Gastrocnemius medialis (tissue), 4 donors: ENCODE results near the gene CHST8.

Experiments
- CTCF ChIP-seq, 5 experiments: fragments of 450-650 bp in 3 of 5; fragments of 200-600 bp in 2 of 5; sonication (generic) in 2 of 5; IDR thresholded peaks in 4 of 5; conservative IDR thresholded peaks in 1 of 5; 1 replicate in 4 of 5; 2 replicates in 1 of 5; pipeline ENCODE4 v1.5.1; 2016 to 2019; ENCODE audit warnings: antibody characterized with exemption in 5 of 5, mild to moderate bottlenecking in 3 of 5, moderate library complexity in 3 of 5
- POLR2A ChIP-seq, 2 donors: fragments of 450-650 bp; IDR thresholded peaks; one replicate each; pipeline ENCODE4 v1.6.1; 2017; ENCODE audit warnings: antibody characterized with exemption in 2 of 2, mild to moderate bottlenecking in 2 of 2, moderate library complexity in 2 of 2

DNA sequence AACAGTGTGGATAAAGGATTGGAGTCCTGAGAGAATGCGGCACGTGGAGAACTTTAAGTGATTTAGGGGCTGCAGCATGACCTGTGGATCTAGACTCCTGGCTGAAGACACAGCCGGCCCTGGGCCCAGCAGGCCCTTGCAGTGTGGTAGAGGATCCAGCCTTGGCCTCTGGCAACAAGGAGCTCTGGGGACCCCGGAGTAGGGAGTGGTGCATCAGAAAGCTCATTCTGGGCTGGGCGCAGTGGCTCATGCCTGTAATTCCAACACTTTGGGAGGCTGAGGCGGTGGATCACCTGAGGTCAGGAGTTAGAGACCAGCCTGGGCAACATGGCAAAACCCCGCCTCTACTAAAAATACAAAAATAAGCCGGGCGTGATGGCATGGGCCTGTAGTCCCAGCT, 76.0 kb downstream of the CHST8 start:
- TF ChIP-seq CTCF (IDR thresholded peaks at IDR 0.05 in 4 of 5, conservative IDR thresholded peaks at IDR 0.05 in 1 of 5) = no peak
- no peak for TF ChIP-seq POLR2A (IDR thresholded peaks at IDR 0.05)
